Left ventricle myocardium inferior (tissue), 1 donor: ENCODE data around the gene HAND2. TPM values are rescaled to one million over a fixed set of nuclear protein-coding genes. Genes with fewer than 3 reads are reported as not detected.

Experiments
- DNase-seq: peaks from one replicate; pipeline ENCODE4 v3.0.0-alpha.2; 2020
- H3K27ac ChIP-seq: fragments of 200-600 bp; replicated peaks from 2 replicates; pipeline ENCODE4 v1.8.0; 2021
- H3K27me3 ChIP-seq: fragments of 200-600 bp; 2 replicates; pipeline ENCODE4 v1.8.0; 2021; ENCODE audit warnings: low read depth
- H3K36me3 ChIP-seq: fragments of 200-600 bp; 2 replicates; pipeline ENCODE4 v1.8.0; 2021
- H3K4me1 ChIP-seq: fragments of 200-600 bp; 2 replicates; pipeline ENCODE4 v1.8.0; 2021
- H3K4me3 ChIP-seq: fragments of 200-600 bp; 2 replicates; pipeline ENCODE4 v1.8.0; 2021; ENCODE audit warnings: mild to moderate bottlenecking, moderate library complexity
- H3K9me3 ChIP-seq: fragments of 200-600 bp; replicated peaks from 2 replicates; pipeline ENCODE4 v1.8.0; 2021
- CTCF ChIP-seq: fragments of 200-600 bp; IDR thresholded peaks from 2 replicates; pipeline ENCODE4 v1.8.0; 2021; ENCODE audit warnings: antibody characterized with exemption, mild to moderate bottlenecking, borderline replicate concordance
- intact Hi-C: fragments of 100-400 bp; cut with micrococcal nuclease; formaldehyde crosslinking; loops from one replicate; pipeline ENCODE4 v1.11.0; 2022
- total RNA-seq: library from RNA; stranded (reverse); fragmentation: NEBNext Ultra II Directional; extraction: Animal tissue kit (Norgen Biotek cat#: 25700); gene quantifications from one replicate; pipeline ENCODE4 v1.2.1, GENCODE V29; 2021
- donor health status: DM: no; HTN: yes; CAD: no; lungs with severe emphysema.

HAND2 gene
- total RNA-seq, 1 donor from 2014 or later: 117 TPM

- Histone ChIP-seq H3K27ac (no peak overlapping the region), H3K27me3 (peaks cover 35% of the 10 kb centered on the region), H3K36me3 (no peaks in the 10 kb centered on the region), H3K4me1 (peaks cover 15% of the 10 kb centered on the region), H3K4me3 (no peak overlapping the region), H3K9me3 (no peaks in the 10 kb centered on the region)
- TF ChIP-seq CTCF: no peak
- intact Hi-C loops: no loop called here
- no peak for DNase-seq
These were observed 32.0 kb downstream of the HAND2 start for GRCh38 chr4:173498023-173498422.

GRCh38 chr4:173494013-173494970 is 35.7 kb downstream of the HAND2 start:
- intact Hi-C loops: loop anchor here (5.0 kb wide), 1 partner anchor 72 kb away; no protein-coding TSS in a partner anchor
- TF ChIP-seq CTCF: peak; percentile 84
- no peak overlapping the region for H3K27ac ChIP-seq

GRCh38 chr4:173493041-173493440 is 37.0 kb downstream of the HAND2 start:
- no peaks in the 10 kb centered on the region for H3K9me3 ChIP-seq
- no peak for TF ChIP-seq CTCF
- intact Hi-C loops: loop anchor here (5.0 kb wide), 1 partner anchor 71 kb away; no protein-coding TSS in a partner anchor
- no peak for DNase-seq
- H3K4me3 ChIP-seq: no peak overlapping the region
- H3K4me1 ChIP-seq: peaks cover 27% of the 10 kb centered on the region
- no peak overlapping the region for H3K27ac ChIP-seq
- no peaks in the 10 kb centered on the region for H3K36me3 ChIP-seq
- H3K27me3 ChIP-seq: no peaks in the 10 kb centered on the region

More at GRCh38 chr4:173494013-173494970, 35.7 kb downstream of the HAND2 start:
- peaks cover 3% of the 10 kb centered on the region for H3K27me3 ChIP-seq
- DNase-seq: peak; percentile 39
- H3K9me3 ChIP-seq: no peaks in the 10 kb centered on the region
- peak overlapping the region; percentile 63 for H3K4me3 ChIP-seq
- peaks cover 27% of the 10 kb centered on the region for H3K4me1 ChIP-seq
- H3K36me3 ChIP-seq: no peaks in the 10 kb centered on the region

- Histone ChIP-seq H3K4me3 (no peak overlapping the region), H3K4me1 (peaks cover 27% of the 10 kb centered on the region), H3K27ac (no peak overlapping the region), H3K36me3 (no peaks in the 10 kb centered on the region), H3K27me3 (no peaks in the 10 kb centered on the region), H3K9me3 (no peaks in the 10 kb centered on the region)
- intact Hi-C loops: loop anchor here (5.0 kb wide), 1 partner anchor 70 kb away; no protein-coding TSS in a partner anchor
- TF ChIP-seq CTCF: no peak
- no peak for DNase-seq
These were observed 37.7 kb downstream of the HAND2 start for GRCh38 chr4:173492315-173492714.

GRCh38 chr4:173490817-173491528 is 39.1 kb downstream of the HAND2 start:
- intact Hi-C loops: loop anchor here (5.0 kb wide), 1 partner anchor 69 kb away; no protein-coding TSS in a partner anchor
- TF ChIP-seq CTCF: no peak
- Histone ChIP-seq H3K36me3 (no peaks in the 10 kb centered on the region), H3K27ac (peak overlapping the region; percentile 2), H3K4me1 (peaks cover 38% of the 10 kb centered on the region), H3K4me3 (no peak overlapping the region), H3K27me3 (no peaks in the 10 kb centered on the region), H3K9me3 (no peaks in the 10 kb centered on the region)
- DNase-seq: no peak
